ENCODE results near the gene PHF10.

GRCh38 chr6:169723991-169724493 is 258 bp downstream of the PHF10 start:
- TF ChIP-seq CTCF (IDR thresholded peaks at IDR 0.05): no peak
- TF ChIP-seq POLR2A (IDR thresholded peaks at IDR 0.05; ENCODE audit: low read depth): no peak
